GM19468 (cell line): Measurements from ENCODE around the gene CTNNA2.

Experiments used
- ATAC-seq: cut with Tn5 transposase; IDR thresholded peaks from one replicate; pipeline ENCODE4 v1.9.1; 2021; ENCODE audit warnings: mild to moderate bottlenecking, moderate library complexity, moderate number of reproducible peaks; ENCODE audit not compliant: unreplicated experiment; ENCODE audit errors: extremely low read depth

Gene CTNNA2

DNA sequence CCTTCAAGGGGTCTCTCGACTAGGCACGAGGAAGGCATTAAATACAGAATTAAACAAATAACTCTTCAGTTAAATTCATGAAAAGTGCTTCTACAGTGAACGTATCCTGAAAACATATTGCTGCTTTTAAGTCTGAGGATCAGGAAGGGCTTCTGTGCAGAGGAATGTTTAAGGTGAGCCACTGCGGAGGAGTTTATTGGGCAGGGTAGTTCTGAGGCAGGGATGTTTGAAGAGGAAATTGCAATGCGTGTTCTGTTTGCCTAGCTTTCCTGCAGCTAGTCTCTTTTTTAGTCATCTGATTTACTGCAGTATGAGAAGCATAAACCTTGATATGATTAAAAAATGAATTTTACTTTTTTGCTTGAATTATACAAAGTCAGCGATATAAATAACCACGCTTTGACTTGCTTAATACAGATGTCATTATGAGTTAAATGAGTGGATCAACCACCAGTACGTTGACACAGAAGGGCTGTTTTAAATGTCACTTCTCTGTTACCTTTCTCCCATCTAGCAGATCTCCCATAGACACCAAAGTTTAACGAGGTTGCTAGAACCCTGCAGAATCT lies 98.7 kb downstream of the CTNNA2 start:
- ATAC-seq = no peak

DNA sequence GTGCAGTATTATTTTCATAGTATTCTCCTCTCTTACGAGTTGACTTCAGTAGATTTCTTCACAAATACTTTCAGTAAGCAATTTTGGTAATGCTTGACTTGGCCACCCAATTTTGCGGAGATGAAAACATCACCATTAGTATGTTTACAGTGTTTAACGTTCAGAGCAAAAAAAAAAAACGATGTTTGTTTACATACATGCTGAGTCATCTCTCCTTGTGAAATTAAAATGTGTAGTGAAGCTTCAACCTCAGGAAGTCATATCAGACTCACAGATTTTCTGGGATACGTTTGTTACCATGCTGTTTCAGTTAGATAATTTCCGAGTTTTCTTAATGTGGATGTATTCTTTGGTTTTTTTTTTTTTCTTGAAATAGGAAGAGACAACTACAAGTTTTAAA lies 100.1 kb downstream of the CTNNA2 start:
- no peak for ATAC-seq

DNA sequence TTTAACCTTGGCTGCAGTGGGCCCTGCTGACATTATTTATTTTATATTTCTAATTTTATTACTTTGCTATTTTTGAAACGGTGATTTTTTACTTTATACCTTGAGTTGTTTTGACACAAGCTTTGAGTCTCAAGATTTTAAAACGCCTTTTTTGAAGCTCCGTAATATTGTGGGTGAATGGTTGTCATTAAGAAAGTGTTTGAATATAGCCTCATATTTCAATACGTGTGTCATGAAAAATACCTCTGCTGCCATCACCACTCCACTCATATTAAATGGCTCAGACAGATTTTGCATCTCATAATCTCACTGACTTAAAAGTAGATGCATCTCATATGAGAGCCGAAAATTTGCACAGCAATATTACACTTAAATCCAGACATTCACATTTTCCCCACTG lies 106.6 kb downstream of the CTNNA2 start:
- no peak for ATAC-seq

DNA sequence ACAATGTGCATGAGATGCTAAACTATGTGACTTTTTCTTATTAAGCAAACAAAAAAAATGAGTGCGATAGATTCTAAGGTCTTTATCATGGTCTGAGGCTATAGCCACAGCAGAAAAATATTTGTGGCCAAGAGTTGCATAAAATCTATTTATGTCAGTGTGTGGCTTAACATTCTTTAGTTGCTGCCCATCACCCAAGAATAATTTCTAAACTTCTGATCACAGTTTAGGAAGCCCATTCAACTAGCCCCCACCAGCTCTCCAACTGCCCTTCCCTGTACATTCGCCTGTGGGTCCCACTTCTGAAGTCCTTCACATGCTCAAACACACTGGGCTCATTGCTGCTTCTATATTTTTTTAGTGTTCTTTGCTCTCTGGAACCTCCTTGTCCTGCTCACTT lies 107.1 kb downstream of the CTNNA2 start:
- no peak for ATAC-seq

DNA sequence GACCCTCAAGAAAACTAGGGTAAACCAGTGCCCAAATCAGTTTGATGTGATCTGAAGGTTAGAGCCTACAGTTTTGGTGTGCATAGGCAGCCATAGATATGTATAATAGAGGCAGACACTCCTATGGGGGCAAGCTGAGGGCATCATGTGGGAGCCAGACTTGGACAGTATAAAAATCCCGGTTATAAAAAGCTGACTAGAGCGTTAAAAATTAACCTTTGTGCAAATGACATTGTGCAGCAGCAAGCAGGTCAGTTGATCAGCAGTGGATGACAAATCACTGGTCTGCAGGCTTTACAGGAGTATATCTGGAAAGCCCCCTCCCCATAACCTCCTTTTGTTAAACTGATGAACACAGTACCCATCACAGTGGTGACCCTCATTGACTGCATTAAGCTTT lies 107.8 kb downstream of the CTNNA2 start:
- no peak for ATAC-seq

DNA sequence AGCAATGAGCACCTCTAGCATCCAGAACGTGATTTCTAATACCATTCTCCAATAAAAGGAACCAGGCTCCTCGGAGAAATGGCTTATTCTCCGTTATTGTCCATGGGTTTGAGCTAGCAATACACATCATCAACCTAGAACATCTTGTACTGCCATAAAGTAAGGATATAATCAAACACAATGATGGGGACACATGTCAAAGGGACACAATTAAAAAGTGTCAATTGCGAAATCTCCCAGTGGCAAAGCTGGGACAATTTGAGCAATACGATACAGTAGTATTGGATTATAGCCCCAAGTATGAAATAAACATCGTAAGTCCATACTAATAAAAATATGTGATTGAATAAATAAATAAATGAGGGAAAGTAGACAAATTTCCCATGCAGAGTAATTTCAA lies 108.4 kb downstream of the CTNNA2 start:
- no peak for ATAC-seq

DNA sequence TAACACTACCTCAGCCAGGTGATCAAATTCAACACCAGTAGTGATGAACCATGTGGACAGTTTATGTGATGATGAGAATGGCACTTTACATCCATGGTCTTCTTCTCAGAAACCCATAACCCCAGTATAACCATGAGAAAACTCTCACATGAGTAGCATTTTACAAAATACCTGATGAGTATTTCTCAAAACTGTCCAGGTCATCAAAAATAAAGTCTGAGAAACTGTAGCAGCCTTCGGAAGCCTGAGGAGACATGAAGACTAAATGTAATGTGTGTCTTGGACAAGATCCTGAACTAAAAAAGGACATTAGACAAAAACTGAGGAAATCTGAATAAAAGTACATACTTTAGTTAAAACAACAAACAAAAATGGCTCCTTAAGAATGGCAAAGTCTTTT lies 108.9 kb downstream of the CTNNA2 start:
- no peak for ATAC-seq

DNA sequence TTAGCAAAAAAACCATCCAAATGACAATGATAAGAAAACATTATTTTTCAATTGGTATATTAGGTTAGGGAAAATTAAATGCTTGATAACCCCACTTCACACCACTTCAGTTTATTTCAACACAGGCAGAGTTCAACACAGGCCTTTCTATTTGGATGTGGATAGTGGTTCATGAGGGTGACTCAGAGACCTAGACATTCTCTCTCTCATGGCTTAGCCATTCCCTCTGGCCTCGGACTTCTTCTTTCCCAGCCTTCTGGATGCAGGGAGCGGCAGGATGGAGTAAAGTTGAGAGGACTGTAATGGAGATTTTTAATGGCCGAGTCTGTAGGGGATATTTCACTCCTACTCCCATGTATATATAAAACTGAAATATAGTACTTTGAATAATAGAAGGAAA lies 109.7 kb downstream of the CTNNA2 start:
- ATAC-seq = no peak

DNA sequence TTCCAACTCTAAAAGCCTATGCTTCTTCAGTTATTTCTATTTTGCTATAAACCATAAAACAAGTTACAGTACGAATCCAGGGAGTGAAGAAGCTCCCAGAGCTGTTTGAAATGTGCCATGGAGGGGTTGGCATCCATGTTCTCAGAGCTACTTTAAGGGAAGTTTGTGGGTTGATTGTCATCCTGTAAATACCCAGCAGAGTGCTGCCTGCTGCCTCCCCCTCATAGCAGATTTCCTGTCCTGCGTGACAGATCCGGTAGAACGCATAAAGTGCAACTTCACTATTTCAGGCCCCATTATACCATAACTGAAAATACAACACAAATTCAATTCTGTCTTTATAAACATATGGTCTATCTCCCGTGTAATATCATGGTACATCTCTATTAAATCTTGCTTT lies 114.4 kb downstream of the CTNNA2 start:
- ATAC-seq = no peak

DNA sequence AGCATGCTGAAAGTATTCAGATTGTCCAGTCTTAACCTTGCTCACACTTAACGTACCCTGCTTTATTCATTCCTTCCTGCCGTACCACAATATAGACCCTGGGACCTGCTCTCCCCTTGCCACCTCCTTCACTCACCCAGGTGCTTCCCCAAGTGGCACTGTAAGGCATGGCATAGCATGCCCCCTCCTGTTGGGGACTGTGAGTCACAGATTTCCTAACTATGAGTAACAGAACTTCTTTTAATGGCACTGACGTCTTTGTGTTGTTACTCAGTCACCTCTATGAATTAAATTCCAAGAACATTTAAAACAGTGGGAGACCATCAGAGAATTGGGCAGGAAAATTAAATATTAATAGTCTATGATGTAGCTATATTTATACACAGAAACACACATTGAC lies 117.2 kb downstream of the CTNNA2 start:
- no peak for ATAC-seq

DNA sequence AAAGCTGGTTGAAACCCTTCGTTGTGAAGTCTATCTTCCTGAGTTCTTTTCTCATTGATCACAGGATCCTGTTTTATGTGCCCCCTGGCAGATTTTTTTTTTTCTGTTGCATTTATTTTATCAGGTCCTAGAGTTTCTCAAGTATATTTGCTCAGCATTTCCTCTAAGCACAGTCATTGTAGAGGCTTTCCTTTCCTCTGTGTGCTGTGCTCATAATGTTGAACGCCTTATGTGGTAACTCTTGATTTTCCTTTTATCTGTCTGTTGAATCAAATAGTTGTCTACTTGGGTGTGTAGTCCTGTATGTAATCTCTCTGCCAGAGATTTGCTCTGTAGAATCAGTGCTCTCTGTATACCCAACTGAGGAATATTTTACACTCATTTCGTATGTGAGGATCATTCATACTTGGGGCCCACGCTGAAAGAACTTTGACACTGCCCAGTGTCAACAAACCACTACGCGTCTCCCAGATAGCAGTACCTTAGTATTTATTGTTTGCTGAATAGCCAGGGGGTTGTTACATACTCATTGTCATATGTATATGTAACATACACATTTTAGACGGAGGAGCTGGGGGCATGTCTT lies 118.2 kb downstream of the CTNNA2 start:
- no peak for ATAC-seq

DNA sequence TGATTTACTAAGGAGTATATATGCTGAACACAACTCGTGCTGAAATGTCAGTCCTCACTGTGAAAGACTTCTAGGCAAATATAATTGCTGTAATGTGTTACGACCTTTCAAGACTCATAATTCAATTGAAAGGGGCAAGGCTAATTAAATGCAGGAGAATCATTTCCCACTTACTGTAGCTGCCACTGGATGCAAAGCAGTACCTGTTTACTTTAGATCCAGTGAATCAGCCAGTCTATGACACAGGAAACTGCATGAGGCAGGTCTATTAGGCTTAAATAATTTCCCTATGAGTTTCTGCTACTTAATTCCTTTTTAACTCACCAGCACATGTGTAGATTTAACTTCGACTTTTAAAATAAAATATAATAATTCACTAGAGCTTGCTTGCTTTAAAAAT lies 125.6 kb downstream of the CTNNA2 start:
- ATAC-seq = no peak

DNA sequence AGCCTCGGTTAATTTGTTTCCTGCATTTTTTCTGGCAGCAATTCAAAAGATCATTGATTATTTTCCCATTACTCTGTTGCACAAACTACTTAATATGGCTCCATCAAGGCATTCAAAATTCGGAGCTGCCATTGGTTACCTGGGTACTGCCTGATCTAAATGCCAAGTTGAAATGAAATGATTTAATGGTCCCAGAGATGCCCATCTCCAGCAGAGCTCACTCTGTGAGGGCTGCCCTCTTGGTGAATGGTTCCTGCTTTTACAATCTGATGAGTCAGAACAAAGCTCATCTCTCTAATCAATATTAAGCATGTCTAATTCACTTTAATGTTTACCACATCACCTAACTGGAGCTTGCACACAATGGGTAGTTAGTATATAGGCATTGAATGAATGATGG lies 126.1 kb downstream of the CTNNA2 start:
- ATAC-seq = no peak

DNA sequence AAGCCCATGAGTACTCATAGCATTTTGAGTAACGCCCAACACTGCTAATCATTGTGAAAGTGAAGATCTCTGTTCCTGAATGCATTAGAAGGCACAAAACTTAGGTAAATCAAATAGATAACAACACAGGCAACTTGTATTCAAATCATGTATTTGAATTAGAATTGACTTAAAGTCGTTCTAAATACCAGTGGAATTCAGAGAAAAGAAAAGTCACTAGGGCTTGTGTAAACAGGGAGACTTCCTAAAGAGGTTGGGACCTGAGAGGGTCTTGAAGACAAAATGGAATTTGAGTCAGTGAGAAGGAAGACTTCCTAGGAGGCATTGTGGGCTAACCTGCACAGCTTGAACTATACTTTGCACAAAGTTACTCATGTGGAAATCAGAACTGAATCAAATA lies 127.2 kb downstream of the CTNNA2 start:
- no peak for ATAC-seq

DNA sequence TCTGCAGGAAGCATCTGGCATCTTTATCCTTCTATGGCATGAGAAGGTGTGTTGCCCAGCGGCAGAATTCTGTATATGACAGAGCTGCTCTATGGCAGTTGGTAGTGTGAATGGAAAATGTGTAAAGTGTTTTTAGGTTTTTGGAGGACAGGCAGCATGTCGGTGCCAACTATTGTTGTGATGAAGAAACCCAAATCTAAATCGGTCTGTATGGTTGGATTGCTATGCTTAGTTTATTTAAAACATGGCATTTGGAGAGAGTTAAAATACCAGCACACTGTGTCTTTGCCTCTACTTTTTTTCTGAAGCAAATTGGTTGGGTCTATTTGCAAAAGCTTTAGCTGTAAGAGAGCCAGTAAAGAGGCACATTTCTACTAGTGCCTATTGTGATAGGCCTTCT lies 136.7 kb downstream of the CTNNA2 start:
- no peak for ATAC-seq

DNA sequence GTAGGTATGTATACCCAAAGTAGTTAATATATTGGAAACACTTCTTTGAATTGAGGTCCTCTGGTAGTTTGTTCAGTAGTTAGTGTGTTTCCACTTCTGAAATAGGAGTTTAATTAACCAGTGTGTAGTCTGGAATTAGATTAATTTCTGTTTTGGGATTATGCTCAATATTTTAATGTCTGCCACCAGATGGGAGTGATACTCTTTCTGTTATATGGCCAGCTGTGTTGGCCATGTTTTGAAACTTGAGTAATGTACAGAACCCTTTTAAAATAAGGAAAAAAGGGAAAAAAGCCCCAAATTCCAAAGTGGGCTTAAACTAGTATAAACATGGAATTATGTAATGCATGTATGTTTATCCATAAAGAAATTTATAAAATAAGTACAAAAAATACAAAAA lies 147.7 kb downstream of the CTNNA2 start:
- no peak for ATAC-seq

DNA sequence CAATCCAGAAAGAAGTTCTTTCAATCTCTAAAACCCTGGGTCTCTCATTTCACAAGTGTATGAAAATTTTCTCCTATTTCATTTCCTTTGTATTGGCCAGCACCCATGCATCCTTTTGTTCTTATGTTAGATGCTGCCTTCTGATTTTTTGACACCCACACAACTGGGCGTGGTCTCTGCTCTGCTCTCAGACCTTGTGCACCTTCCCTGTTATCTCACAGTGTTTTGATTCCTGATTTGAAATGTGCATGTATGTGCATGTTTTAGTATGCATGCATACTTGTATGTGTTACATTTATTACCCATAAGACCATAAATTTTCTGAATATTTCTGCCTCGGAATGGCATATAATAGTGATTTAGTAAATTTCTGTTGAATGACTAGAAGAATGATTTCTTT lies 152.2 kb downstream of the CTNNA2 start:
- no peak for ATAC-seq

DNA sequence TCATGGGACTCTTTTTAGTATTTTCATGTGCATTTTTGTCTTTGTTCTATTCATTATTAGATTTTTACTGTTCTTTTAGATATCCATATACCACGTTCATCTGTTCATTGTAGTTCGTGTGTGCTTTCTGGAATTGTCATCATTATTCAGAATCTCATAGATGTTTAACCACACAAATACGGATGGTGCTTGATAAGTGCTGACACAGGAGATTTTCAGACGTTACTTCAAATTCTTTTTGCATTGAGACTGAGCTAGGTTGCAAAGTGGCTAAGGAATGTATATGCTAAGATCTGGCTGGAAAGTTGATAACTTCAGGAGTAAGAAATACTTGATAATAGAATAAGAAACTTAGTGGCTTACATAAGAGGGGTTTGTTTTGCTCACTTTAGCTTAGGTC lies 153.6 kb downstream of the CTNNA2 start:
- no peak for ATAC-seq

DNA sequence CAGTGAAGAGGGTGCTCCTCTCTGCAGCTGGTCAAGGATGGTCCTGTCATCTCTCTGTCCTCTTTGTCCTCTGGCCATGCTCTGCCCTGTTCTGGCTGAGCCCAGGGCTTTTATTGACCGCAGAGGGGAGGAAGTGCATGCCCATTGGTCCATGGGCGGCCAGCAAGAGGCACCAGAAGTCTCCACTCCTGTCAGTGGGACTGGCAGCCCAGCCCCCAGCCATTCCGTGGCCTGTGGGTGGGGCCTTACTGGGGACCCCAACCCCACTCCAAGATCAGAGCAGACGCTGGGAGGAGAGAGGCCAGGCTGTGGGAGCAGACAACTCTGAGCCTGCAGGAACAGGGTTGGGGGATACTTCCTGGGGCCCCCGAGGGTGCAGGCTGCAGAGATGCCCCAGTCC lies 156.9 kb downstream of the CTNNA2 start:
- ATAC-seq = no peak

DNA sequence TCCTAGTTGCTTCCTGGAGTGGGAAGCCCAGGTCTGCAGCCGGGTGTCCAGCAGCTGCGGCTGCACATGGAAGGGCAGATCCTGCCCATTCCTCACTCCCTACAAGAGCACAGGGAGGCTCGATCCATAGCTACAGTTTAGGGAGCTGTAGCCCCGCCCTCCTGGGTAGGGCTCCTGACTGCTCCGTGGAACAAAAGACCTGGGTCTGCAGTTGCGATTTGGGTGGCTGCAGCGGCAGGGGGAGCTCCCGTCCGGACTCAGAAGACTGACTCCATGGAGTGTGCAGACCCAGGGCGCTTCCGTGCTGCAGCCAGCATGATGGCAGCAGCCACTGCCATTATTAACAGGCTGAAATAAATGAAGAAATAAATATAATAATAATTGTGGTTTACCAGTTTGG lies 157.3 kb downstream of the CTNNA2 start:
- ATAC-seq = no peak

DNA sequence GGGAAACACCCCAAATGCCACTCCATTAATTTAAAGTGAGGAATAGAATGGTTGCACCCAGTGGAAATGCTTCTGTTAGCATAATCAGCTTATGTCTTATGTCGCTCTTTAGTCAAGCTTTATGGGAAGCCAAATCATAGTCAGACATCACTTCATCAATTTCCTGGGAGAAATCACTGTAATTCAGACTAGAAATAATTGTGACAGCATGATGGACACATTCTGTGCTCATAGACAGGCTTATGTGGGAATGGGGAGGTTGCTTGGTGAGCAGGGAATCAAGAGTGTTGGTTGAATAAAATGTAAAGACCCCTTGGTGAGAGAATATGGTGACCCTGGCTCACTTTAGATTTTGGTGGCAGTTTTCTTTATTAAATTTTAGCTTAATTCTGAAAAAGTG lies 174.0 kb downstream of the CTNNA2 start:
- no peak for ATAC-seq

DNA sequence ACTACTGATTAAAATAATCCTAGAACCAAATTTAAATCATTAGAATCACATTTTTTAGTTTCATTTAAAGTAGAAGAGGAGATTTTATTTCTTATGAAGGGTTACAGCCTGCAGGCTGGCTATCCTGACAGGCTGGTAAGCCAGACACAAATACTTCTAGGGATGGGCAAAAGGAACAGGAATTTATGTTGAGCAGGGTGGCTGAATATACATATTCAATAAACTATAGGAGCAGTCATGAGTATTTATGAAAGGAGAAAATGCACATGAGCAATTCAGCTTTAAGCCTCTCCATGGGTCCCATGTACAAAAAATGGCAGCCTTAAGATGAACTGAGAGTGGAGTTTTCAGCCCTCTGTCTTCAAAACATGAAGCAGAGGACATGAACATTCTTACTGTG lies 182.4 kb downstream of the CTNNA2 start:
- no peak for ATAC-seq

DNA sequence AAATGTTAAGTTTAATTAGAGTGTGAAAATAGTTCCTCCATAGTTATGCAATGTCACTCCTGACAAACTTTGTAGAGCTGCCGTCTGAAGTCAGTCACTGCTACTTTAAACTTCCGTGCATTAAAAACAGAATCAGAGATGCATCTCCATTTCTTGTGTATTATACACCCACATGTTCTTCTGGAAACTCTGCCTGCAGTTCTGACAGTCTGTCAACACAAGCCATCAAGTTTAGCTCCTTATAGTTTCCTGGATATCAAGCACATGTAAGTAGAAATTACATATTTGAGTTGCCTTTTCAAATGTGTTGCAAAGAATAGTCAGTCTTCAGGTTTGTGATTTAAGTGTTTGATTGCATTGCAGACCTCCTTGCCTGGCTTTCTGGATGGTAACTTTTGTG lies 184.3 kb downstream of the CTNNA2 start:
- ATAC-seq = no peak
